IMR-90 (cell line): ENCODE results near the gene CAST. TPM values are rescaled to one million over a fixed set of nuclear protein-coding genes. Genes with fewer than 3 reads are reported as not detected.

Experiments used
- ATAC-seq: fragments of 200-7000 bp; cut with Tn5 transposase; 2 replicates; pipeline ENCODE4 v1.9.1; 2020; ENCODE audit warnings: low read depth, mild to moderate bottlenecking, moderate library complexity
- BruUV-seq: library from RNA; stranded (reverse); fragments of 400-500 nt; replicated peaks from 2 replicates; lab custom pipeline; 2021; lab: Mats Ljungman, UMichigan
- CTCF ChIA-PET: fragments of 300-600 bp; formaldehyde crosslinking; extraction: SDS; loops from one replicate; lab custom pipeline; 2021; ENCODE audit warnings: antibody characterized with exemption; lab: Yijun Ruan, JAX
- POLR2A ChIA-PET: fragments of 300-600 bp; sonication (Branson Sonifier 250); formaldehyde crosslinking; loops from one replicate; lab custom pipeline; 2022; ENCODE audit warnings: antibody characterized with exemption; ENCODE audit not compliant: unreplicated experiment; lab: Charles Lee
- DNase-seq: peaks from one replicate; pipeline ENCODE4 v3.0.0; 2013
- H2AFZ ChIP-seq: replicated peaks from 2 replicates; pipeline ENCODE3; 2013; ENCODE audit warnings: low read length, mild to moderate bottlenecking; ENCODE audit not compliant: poor library complexity
- H2AK5ac ChIP-seq: 2 replicates; pipeline ENCODE4 v1.6.1; 2013; ENCODE audit warnings: low read depth, low read length, inconsistent platforms
- H2AK9ac ChIP-seq: replicated peaks from 2 replicates; pipeline ENCODE3; 2013; ENCODE audit warnings: mild to moderate bottlenecking, low read depth, low read length, moderate library complexity; ENCODE audit not compliant: poor library complexity
- H2BK120ac ChIP-seq: 2 replicates; pipeline ENCODE4 v1.6.1; 2013; ENCODE audit warnings: low read depth, low read length, inconsistent platforms
- H2BK15ac ChIP-seq: 3 replicates; pipeline ENCODE4 v1.6.1; 2013; ENCODE audit warnings: low read depth, low read length, inconsistent platforms
- H2BK20ac ChIP-seq: 2 replicates; pipeline ENCODE4 v1.6.1; 2013; ENCODE audit warnings: low read depth, mild to moderate bottlenecking, inconsistent platforms, low read length, moderate library complexity
- H2BK5ac ChIP-seq: 2 replicates; pipeline ENCODE4 v1.6.1; 2013; ENCODE audit warnings: mild to moderate bottlenecking, low read depth, low read length, inconsistent platforms; ENCODE audit not compliant: poor library complexity, severe bottlenecking
- H3K14ac ChIP-seq: replicated peaks from 2 replicates; pipeline ENCODE4 v1.6.1; 2013; ENCODE audit warnings: low read depth, low read length, inconsistent platforms
- H3K18ac ChIP-seq: 2 replicates; pipeline ENCODE4 v1.6.1; 2013; ENCODE audit warnings: low read depth, low read length, control low read depth
- H3K23ac ChIP-seq: 2 replicates; pipeline ENCODE4 v1.6.1; 2013; ENCODE audit warnings: low read depth, low read length, inconsistent platforms
- H3K27ac ChIP-seq: 2 replicates; pipeline ENCODE4 v1.5.1; 2013; ENCODE audit warnings: mild to moderate bottlenecking, control low read depth, low read length; ENCODE audit not compliant: insufficient read depth
- H3K27me3 ChIP-seq: 2 replicates; pipeline ENCODE4 v1.6.1; 2013; ENCODE audit warnings: low read length; ENCODE audit not compliant: control insufficient read depth, insufficient read depth
- H3K36me3 ChIP-seq: 2 replicates; pipeline ENCODE4 v1.6.1; 2013; ENCODE audit warnings: low read length, mixed read lengths; ENCODE audit not compliant: control insufficient read depth, insufficient read depth
- H3K4ac ChIP-seq: 2 replicates; pipeline ENCODE4 v1.6.1; 2013; ENCODE audit warnings: low read depth, low read length, inconsistent platforms
- H3K4me1 ChIP-seq: 2 replicates; pipeline ENCODE4 v1.6.1; 2013; ENCODE audit warnings: low read length, mixed read lengths; ENCODE audit not compliant: control insufficient read depth, insufficient read depth
- H3K4me2 ChIP-seq: 2 replicates; pipeline ENCODE4 v1.6.1; 2013; ENCODE audit warnings: low read depth, mild to moderate bottlenecking, control low read depth, low read length, moderate library complexity
- H3K4me3 ChIP-seq: 2 replicates; pipeline ENCODE4 v1.5.1; 2013; ENCODE audit warnings: low read depth, mild to moderate bottlenecking, control low read depth, low read length, moderate library complexity; ENCODE audit not compliant: insufficient read depth
- H3K56ac ChIP-seq: 2 replicates; pipeline ENCODE4 v1.6.1; 2013; ENCODE audit warnings: low read length, inconsistent platforms; ENCODE audit not compliant: insufficient read depth; ENCODE audit errors: extremely low read depth
- H3K79me1 ChIP-seq, 2 experiments: 2 replicates each; pipeline ENCODE4 v1.6.1; 2013; ENCODE audit warnings: low read length in 2 of 2, inconsistent platforms in 1 of 2, low read depth in 1 of 2
- H3K9ac ChIP-seq: 2 replicates; pipeline ENCODE4 v1.6.1; 2013; ENCODE audit warnings: low read depth, low read length, control low read depth
- H3K9me1 ChIP-seq: 2 replicates; pipeline ENCODE4 v1.6.1; 2013; ENCODE audit warnings: low read length, inconsistent platforms; ENCODE audit not compliant: insufficient read depth
- H3K9me3 ChIP-seq: 2 replicates; pipeline ENCODE4 v1.6.1; 2013; ENCODE audit warnings: low read length; ENCODE audit not compliant: control insufficient read depth, insufficient read depth
- H4K20me1 ChIP-seq: 2 replicates; pipeline ENCODE4 v1.6.1; 2013; ENCODE audit warnings: low read length, inconsistent platforms; ENCODE audit not compliant: insufficient read depth
- H4K5ac ChIP-seq: 2 replicates; pipeline ENCODE4 v1.6.1; 2013; ENCODE audit warnings: mild to moderate bottlenecking, low read depth, low read length, control low read depth
- H4K8ac ChIP-seq, 2 experiments: 2 replicates each; pipeline ENCODE4 v1.6.1; 2013; ENCODE audit warnings: low read depth in 2 of 2, low read length in 2 of 2, control low read depth in 1 of 2, inconsistent platforms in 1 of 2
- H4K91ac ChIP-seq: 2 replicates; pipeline ENCODE4 v1.6.1; 2013; ENCODE audit warnings: low read depth, low read length, inconsistent platforms; ENCODE audit not compliant: insufficient read depth
- ELK1 ChIP-seq: fragments of 150-350 bp; IDR thresholded peaks from 2 replicates; pipeline ENCODE4 v1.6.1; 2016; ENCODE audit warnings: low read depth, mild to moderate bottlenecking, low read length, moderate library complexity, borderline replicate concordance
- FOS ChIP-seq: fragments of 150-350 bp; IDR thresholded peaks from 2 replicates; pipeline ENCODE4 v1.6.1; 2016; ENCODE audit warnings: low read depth, low read length
- MAFK ChIP-seq: IDR thresholded peaks from 2 replicates; pipeline ENCODE4 v1.6.1; 2012; ENCODE audit warnings: low read depth, low read length, improper control_type of control experiment
- USF2 ChIP-seq: fragments of 150-350 bp; IDR thresholded peaks from 2 replicates; pipeline ENCODE4 v1.6.1; 2017; ENCODE audit warnings: mild to moderate bottlenecking, antibody characterized with exemption, low read length, low read depth
- WGBS, 2 experiments: methylation state at CpG; one replicate each; pipeline versions ENCODE4 v1.1.5 to v1.1.7; 2013; ENCODE audit warnings: missing lambda C conversion rate in 2 of 2; ENCODE audit not compliant: insufficient read length in 1 of 2; ENCODE audit errors: extremely low coverage in 2 of 2; 5-methylcytosine and 5-hydroxymethylcytosine counted together
- dilution Hi-C: fragments of 300-500 bp; cut with HindIII; formaldehyde crosslinking; loops from one replicate; pipeline ENCODE4 v1.14.3; 2018; ENCODE audit warnings: low sequenced_read_pairs; ENCODE audit not compliant: unreplicated experiment
- in situ Hi-C: fragments of 300-500 bp; cut with MboI; formaldehyde crosslinking; loops from 3 replicates; pipeline ENCODE4 v1.14.3; 2019; ENCODE audit warnings: low sequenced_read_pairs, inconsistent platforms, mixed read lengths
- intact Hi-C: fragments of 100-400 bp; cut with micrococcal nuclease; formaldehyde crosslinking; loops from 2 replicates; pipeline ENCODE4 v1.10.0; 2022
- polyA plus RNA-seq, 3 experiments: library from polyadenylated mRNA; depleted of rRNA; stranded (reverse); fragments of >200 nt; gene quantifications; 2 replicates each; pipeline ENCODE4 v1.2.3, GENCODE V29; 2012; ENCODE audit warnings: low replicate concordance in 1 of 3
- total RNA-seq: library from RNA; depleted of rRNA; stranded (reverse); fragments of >200 nt; gene quantifications from 2 replicates; pipeline ENCODE4 v1.2.3, GENCODE V29; 2012

CAST gene
- total and polyA plus RNA-seq, 2 of the 4 experiments (the other 2 are of a cell fraction): 91.3 to 128 TPM

DNA sequence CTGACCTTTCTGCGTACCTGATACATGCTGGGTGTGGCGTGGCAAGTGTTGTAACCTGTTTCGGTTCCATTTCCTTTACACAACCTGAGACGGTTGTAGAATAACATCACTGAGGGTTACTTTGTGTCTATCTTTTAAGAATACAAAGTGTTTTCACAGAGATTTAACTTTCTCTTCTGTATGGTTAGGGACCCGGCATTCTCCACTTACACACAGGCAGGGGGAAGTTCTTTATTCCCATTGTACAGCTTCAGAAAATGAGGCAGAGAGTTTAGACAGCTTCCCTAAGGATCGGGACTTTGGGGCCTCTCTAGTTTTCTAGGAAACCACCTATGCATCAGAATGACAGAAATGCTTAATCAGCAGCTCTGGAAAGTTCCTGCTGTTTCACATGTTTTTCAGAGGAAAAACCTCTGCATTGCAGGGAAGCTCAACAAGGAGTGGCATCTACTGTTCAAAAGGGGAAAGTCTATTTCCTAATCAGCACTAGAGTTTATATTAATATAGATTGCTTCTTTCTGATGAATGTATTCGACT lies 41.3 kb downstream of the CAST start:
- in situ Hi-C loops: no loop called here
- Histone ChIP-seq H3K27me3 (no peaks in the 10 kb centered on the region), H2AFZ (peak overlapping the region; percentile 98), H4K5ac (peak overlapping the region; percentile 14; the same call in 1 of the 2 replicates), H4K8ac (peak overlapping the region; percentile 46 to 75; a peak in 3 of 4 replicates), H3K56ac (peak overlapping the region; percentile 13; the same call in 1 of the 2 replicates), H2AK9ac (peak overlapping the region; percentile 98), H4K20me1 (peaks cover 39% of the 10 kb centered on the region; the same call in 1 of the 2 replicates), H3K4me3 (peak overlapping the region; percentile 62), H2BK15ac (peak overlapping the region; percentile 16; the same call in 1 of the 3 replicates), H3K36me3 (no peaks in the 10 kb centered on the region), H3K23ac (peak overlapping the region; percentile 73; the same call in 1 of the 2 replicates), H3K9me1 (peaks cover 14% of the 10 kb centered on the region), H3K79me1 (peaks cover 33 to 76% of the 10 kb centered on the region in 2 experiments; a peak in 3 of 4 replicates), H2AK5ac (peak overlapping the region; percentile 96), H2BK120ac (no peak overlapping the region), H3K9ac (peak overlapping the region; percentile 70), H3K9me3 (no peaks in the 10 kb centered on the region), H2BK20ac (0 out of 2 replicates have a peak overlapping the region, but pooled peaks have one; percentile 1), H3K4me2 (peak overlapping the region; percentile 100), H3K14ac (peak overlapping the region; percentile 56), H3K18ac (peak overlapping the region; percentile 39; the same call in 1 of the 2 replicates), H3K27ac (peak overlapping the region; percentile 86), H2BK5ac (peak overlapping the region; percentile 90), H4K91ac (peak overlapping the region; percentile 77), H3K4ac (peak overlapping the region; percentile 59), H3K4me1 (peaks cover 16% of the 10 kb centered on the region)
- ATAC-seq: no peak
- peak; percentile 92 for TF ChIP-seq MAFK
- TF ChIP-seq FOS: no peak
- no peak for TF ChIP-seq USF2
- no peak for TF ChIP-seq ELK1
- POLR2A ChIA-PET: no interaction called here
- DNase-seq: no peak
- intact Hi-C loops: no loop called here
- no TSS peak for BruUV-seq
- dilution Hi-C loops: no loop called here
- CTCF ChIA-PET: interaction anchor here (1.4 kb wide), 1 partner anchor 20 kb away, joined by 3 read pairs; no protein-coding TSS in a partner anchor
- WGBS, 2 experiments: no CpG with 5 or more reads among the region's 7 CpGs
